H1 (cell line): ENCODE measurements around the gene E2F1. TPM values are rescaled to one million over a fixed set of nuclear protein-coding genes. Genes with fewer than 3 reads are reported as not detected.
"Not testable (repeated sequence)": the region's sequence is repeated elsewhere in the genome, so short reads cannot be mapped to it uniquely, and the experiment has no call there.

Experiments
- CTCF ChIA-PET: fragments of 300-600 bp; sonication (Branson Sonifier 250); formaldehyde crosslinking; loops from one replicate; lab custom pipeline; 2021; ENCODE audit not compliant: partially characterized antibody; lab: Charles Lee
- POLR2A ChIA-PET: fragments of 300-600 bp; sonication (Branson Sonifier 250); formaldehyde crosslinking; loops from one replicate; lab custom pipeline; 2021; ENCODE audit warnings: inconsistent platforms; ENCODE audit not compliant: partially characterized antibody; lab: Charles Lee
- DNase-seq, 2 experiments: peaks; one replicate each; pipeline versions ENCODE4 v3.0.0 to v3.0.0-alpha.2; 2010 to 2022; ENCODE audit warnings: low spot score in 2 of 2, low read depth in 1 of 2, mixed read lengths in 1 of 2
- FAIRE-seq: peaks from 2 replicates; lab custom pipeline; 2011; peaks lifted over from hg19 to GRCh38; lab: Jason Lieb, UNC
- H2AFZ ChIP-seq: 2 replicates; pipeline ENCODE4 v1.8.1; 2012; ENCODE audit warnings: low read length, inconsistent platforms
- H2AK5ac ChIP-seq: 2 replicates; pipeline ENCODE4 v1.6.1; 2013; ENCODE audit warnings: low read depth, low read length
- H2BK120ac ChIP-seq: replicated peaks from 2 replicates; pipeline ENCODE3; 2013; ENCODE audit warnings: low read depth, low read length, inconsistent platforms
- H2BK12ac ChIP-seq: 2 replicates; pipeline ENCODE4 v1.6.1; 2013; ENCODE audit warnings: low read depth, low read length
- H2BK15ac ChIP-seq: 2 replicates; pipeline ENCODE4 v1.6.1; 2013; ENCODE audit warnings: low read length
- H2BK20ac ChIP-seq: 2 replicates; pipeline ENCODE4 v1.6.1; 2013; ENCODE audit warnings: low read length
- H2BK5ac ChIP-seq: 2 replicates; pipeline ENCODE4 v1.6.1; 2013; ENCODE audit warnings: low read depth, low read length
- H3K14ac ChIP-seq: 2 replicates; pipeline ENCODE4 v1.6.1; 2013; ENCODE audit warnings: inconsistent platforms; ENCODE audit not compliant: insufficient read length
- H3K18ac ChIP-seq: 2 replicates; pipeline ENCODE4 v1.6.1; 2013; ENCODE audit warnings: low read length; ENCODE audit errors: extremely low read depth
- H3K23ac ChIP-seq: 2 replicates; pipeline ENCODE4 v1.6.1; 2013; ENCODE audit warnings: inconsistent platforms; ENCODE audit not compliant: insufficient read length
- H3K23me2 ChIP-seq: 2 replicates; pipeline ENCODE4 v1.6.1; 2013; ENCODE audit warnings: low read depth, low read length
- H3K27ac ChIP-seq: 2 replicates; pipeline ENCODE4 v1.6.1; 2011; ENCODE audit warnings: low read depth, low read length, inconsistent platforms
- H3K27me3 ChIP-seq, 4 experiments: replicated peaks in 1 of 4; 1 replicate in 1 of 4; 2 replicates in 3 of 4; pipeline versions ENCODE4 v1.6.1 to v1.8.1; 2011 to 2013; ENCODE audit warnings: low read length in 3 of 4, mild to moderate bottlenecking in 3 of 4, inconsistent platforms in 2 of 4, mixed read lengths in 2 of 4, moderate library complexity in 1 of 4; ENCODE audit not compliant: control insufficient read depth in 3 of 4, insufficient read depth in 3 of 4; ENCODE audit errors: extremely low read depth in 1 of 4
- H3K36me3 ChIP-seq, 4 experiments: 2 replicates each; pipeline versions ENCODE4 v1.6.1 to v1.8.1; 2011 to 2013; ENCODE audit warnings: mild to moderate bottlenecking in 4 of 4, low read length in 3 of 4, moderate library complexity in 2 of 4, control low read depth in 1 of 4, inconsistent platforms in 1 of 4; ENCODE audit not compliant: insufficient read depth in 4 of 4, control insufficient read depth in 2 of 4
- H3K4ac ChIP-seq: replicated peaks from 2 replicates; pipeline ENCODE3; 2013; ENCODE audit warnings: low read length, low read depth, mixed read lengths, inconsistent platforms; ENCODE audit not compliant: insufficient read length
- H3K4me1 ChIP-seq, 4 experiments: replicated peaks in 1 of 4; 1 replicate in 1 of 4; 2 replicates in 3 of 4; pipeline versions ENCODE4 v1.6.1 to v1.8.1; 2011 to 2013; ENCODE audit warnings: low read length in 3 of 4, inconsistent platforms in 2 of 4, mixed read lengths in 1 of 4; ENCODE audit not compliant: insufficient read depth in 4 of 4, control insufficient read depth in 3 of 4
- H3K4me2 ChIP-seq, 2 experiments: 2 replicates each; pipeline versions ENCODE4 v1.6.1 to v1.8.1; 2011 to 2013; ENCODE audit warnings: low read depth in 2 of 2, low read length in 2 of 2, control low read depth in 1 of 2, inconsistent platforms in 1 of 2, mild to moderate bottlenecking in 1 of 2; ENCODE audit not compliant: insufficient read depth in 1 of 2
- H3K4me3 ChIP-seq, 4 experiments: fragments of 200-600, 300-600 bp in 1 of 4; sonication (generic), shearing (Covaris generic), sonication (Bioruptor Twin) in 1 of 4; 2 replicates each; pipeline versions ENCODE4 v1.5.1 to v1.8.1; 2011 to 2016; ENCODE audit warnings: low read length in 4 of 4, low read depth in 3 of 4, control low read depth in 2 of 4, inconsistent platforms in 2 of 4, mild to moderate bottlenecking in 2 of 4, mixed read lengths in 1 of 4, moderate library complexity in 1 of 4; ENCODE audit not compliant: insufficient read depth in 2 of 4; ENCODE audit errors: extremely low read depth in 1 of 4
- H3K56ac ChIP-seq: replicated peaks from 2 replicates; pipeline ENCODE3; 2013; ENCODE audit warnings: low read depth, mild to moderate bottlenecking, mixed read lengths, low read length, inconsistent platforms; ENCODE audit not compliant: insufficient read length
- H3K79me1 ChIP-seq: 2 replicates; pipeline ENCODE4 v1.6.1; 2013; ENCODE audit warnings: low read depth, low read length, control low read depth
- H3K79me2 ChIP-seq, 2 experiments: 2 replicates each; pipeline versions ENCODE4 v1.6.1 to v1.8.1; 2012 to 2013; ENCODE audit warnings: low read length in 2 of 2, mild to moderate bottlenecking in 2 of 2, inconsistent platforms in 1 of 2; ENCODE audit not compliant: insufficient read depth in 2 of 2, control insufficient read depth in 1 of 2
- H3K9ac ChIP-seq, 4 experiments: replicated peaks in 1 of 4; 1 replicate in 1 of 4; 2 replicates in 3 of 4; pipeline versions ENCODE4 v1.6.1 to v1.8.1; 2011 to 2013; ENCODE audit warnings: low read depth in 3 of 4, low read length in 3 of 4, control low read depth in 2 of 4, mild to moderate bottlenecking in 2 of 4, moderate library complexity in 2 of 4, inconsistent platforms in 1 of 4; ENCODE audit errors: extremely low read depth in 1 of 4
- H3K9me3 ChIP-seq, 2 experiments: 2 replicates each; pipeline versions ENCODE4 v1.6.1 to v1.8.1; 2012 to 2013; ENCODE audit warnings: mild to moderate bottlenecking in 2 of 2, moderate library complexity in 2 of 2, control low read depth in 1 of 2, inconsistent platforms in 1 of 2, low read depth in 1 of 2, low read length in 1 of 2, mixed read lengths in 1 of 2; ENCODE audit not compliant: insufficient read depth in 2 of 2
- H4K20me1 ChIP-seq, 2 experiments: replicated peaks in 1 of 2; 2 replicates each; pipeline versions ENCODE3 to v1.8.1; 2011 to 2013; ENCODE audit warnings: inconsistent platforms in 2 of 2, low read length in 2 of 2, mild to moderate bottlenecking in 1 of 2; ENCODE audit not compliant: insufficient read depth in 2 of 2, control insufficient read depth in 1 of 2
- H4K5ac ChIP-seq: 2 replicates; pipeline ENCODE4 v1.6.1; 2013; ENCODE audit warnings: low read length, low read depth, mixed read lengths, inconsistent platforms; ENCODE audit not compliant: insufficient read length
- H4K8ac ChIP-seq: 2 replicates; pipeline ENCODE4 v1.8.0; 2013; ENCODE audit warnings: mild to moderate bottlenecking, moderate library complexity, low read length, inconsistent platforms; ENCODE audit not compliant: insufficient read depth; ENCODE audit errors: extremely low read depth
- H4K91ac ChIP-seq: replicated peaks from 2 replicates; pipeline ENCODE3; 2013; ENCODE audit warnings: low read length, mixed read lengths, inconsistent platforms; ENCODE audit not compliant: insufficient read length
- WGBS, 2 experiments: shearing (Covaris generic) in 1 of 2; methylation state at CpG; one replicate each; pipeline versions ENCODE4 v1.1.6 to v1.1.7; 2013 to 2015; ENCODE audit warnings: low lambda C conversion rate in 2 of 2, mixed read lengths in 2 of 2, inconsistent platforms in 1 of 2, low coverage in 1 of 2, missing lambda C conversion rate in 1 of 2; ENCODE audit not compliant: insufficient replicate concordance in 2 of 2, insufficient coverage in 1 of 2, insufficient read length in 1 of 2; ENCODE audit errors: extremely low coverage in 1 of 2, missing lambda C conversion rate in 1 of 2; 5-methylcytosine and 5-hydroxymethylcytosine counted together
- polyA plus RNA-seq, 7 experiments: library from polyadenylated mRNA; depleted of rRNA in 3 of 7; stranded (reverse) in 5 of 7; unstranded in 2 of 7; fragments of >200 nt in 5 of 7; fragments of 200-250 nt in 2 of 7; gene quantifications; 1 replicate in 5 of 7; 2 replicates in 1 of 7; 4 replicates in 1 of 7; pipeline versions ENCODE4 v1.2.1 to v1.2.3, GENCODE V29; 2011 to 2013; ENCODE audit warnings: missing spikeins in 2 of 7, mixed read lengths in 2 of 7
- total RNA-seq: library from RNA; stranded (reverse); fragmentation: NEBNext Ultra II Directional; extraction: Animal tissue kit (Norgen Biotek cat#: 25700); gene quantifications from 2 replicates; pipeline ENCODE4 v1.2.1, GENCODE V29; 2021

The E2F1 gene
- total and polyA plus RNA-seq, 2 of the 8 experiments (the other 6 are each of a cell fraction or from before 2014, with no cell fraction given): 33.4 to 35.8 TPM

GRCh38 chr20:33700696-33701441 is 14.7 kb upstream of the E2F1 start:
- H3K23me2 ChIP-seq, H4K20me1 ChIP-seq, H4K8ac ChIP-seq, H3K56ac ChIP-seq, H2BK20ac ChIP-seq, H3K14ac ChIP-seq, DNase-seq, H3K79me1 ChIP-seq, H2AK5ac ChIP-seq, H3K4me3 ChIP-seq, H3K27me3 ChIP-seq, H3K79me2 ChIP-seq, H3K9ac ChIP-seq, H3K36me3 ChIP-seq, H2BK12ac ChIP-seq, H4K91ac ChIP-seq, H2BK5ac ChIP-seq, H2BK120ac ChIP-seq, H3K4me2 ChIP-seq, H3K18ac ChIP-seq, POLR2A ChIA-PET, H3K23ac ChIP-seq, H2BK15ac ChIP-seq, H3K27ac ChIP-seq, H3K4me1 ChIP-seq, H3K4ac ChIP-seq, FAIRE-seq, H2AFZ ChIP-seq, H4K5ac ChIP-seq: not testable (repeated sequence)
- H3K9me3 ChIP-seq: peaks cover 5 to 29% of the 10 kb centered on the region in 2 experiments; a peak in 2 of 4 replicates
- WGBS, 2 experiments: 93% methylated on average over 29 of the region's 45 CpGs; no CpG with 5 or more reads in 1 of the 2 experiments
- CTCF ChIA-PET: interaction anchor here (0.6 kb wide), 1 partner anchor 35 kb away, joined by 3 read pairs; no protein-coding TSS in a partner anchor

GRCh38 chr20:33698966-33699365 is 12.8 kb upstream of the E2F1 start:
- H3K27me3 ChIP-seq, H3K23ac ChIP-seq, H3K79me2 ChIP-seq, H2BK20ac ChIP-seq, H3K4me2 ChIP-seq, H3K14ac ChIP-seq, H3K9ac ChIP-seq, H2BK15ac ChIP-seq, H3K18ac ChIP-seq, H3K4me1 ChIP-seq, H4K20me1 ChIP-seq, H2BK120ac ChIP-seq, H3K27ac ChIP-seq, FAIRE-seq, POLR2A ChIA-PET, DNase-seq, H3K36me3 ChIP-seq, H3K4ac ChIP-seq, H2BK5ac ChIP-seq, H2AFZ ChIP-seq, H3K23me2 ChIP-seq, H3K56ac ChIP-seq, H3K79me1 ChIP-seq, H4K5ac ChIP-seq, H2BK12ac ChIP-seq, H2AK5ac ChIP-seq, H4K91ac ChIP-seq, CTCF ChIA-PET, H3K4me3 ChIP-seq, H4K8ac ChIP-seq: not testable (repeated sequence)
- H3K9me3 ChIP-seq: peaks cover 5 to 29% of the 10 kb centered on the region in 2 experiments; a peak in 2 of 4 replicates
- WGBS, 2 experiments: 88% methylated on average over 8 of the region's 27 CpGs; no CpG with 5 or more reads in 1 of the 2 experiments
